Activated gamma-delta T cell treated with Interleukin-2 at 50 U/mL for 16 hours (primary cell): Measurements from ENCODE around the gene TTK.
A peak's percentile ranks its signal among the peaks of the same experiment; 100 is the strongest.

Experiments
- DNase-seq: peaks from one replicate; pipeline ENCODE4 v3.0.0-alpha.2; 2020

Gene TTK

GRCh38 chr6:80004173-80005072, at the start of gene TTK:
TSS of gene TTK (plus strand) at chr6:80004649. CDS start at chr6:80005844, 1,195 bp downstream.
- peak; percentile 90 for DNase-seq

GRCh38 chr6:79954849-79955248, 49.6 kb upstream of the TTK start:
- no peak for DNase-seq

GRCh38 chr6:79964607-79965081, 39.8 kb upstream of the TTK start:
- DNase-seq: no peak

- DNase-seq: no peak
These were observed 37.3 kb upstream of the TTK start for GRCh38 chr6:79967178-79967577.

- DNase-seq: no peak
These were observed 34.7 kb upstream of the TTK start for GRCh38 chr6:79969784-79970183.

- DNase-seq: no peak
These were observed 33.3 kb upstream of the TTK start for GRCh38 chr6:79971193-79971592.

- no peak for DNase-seq
These were observed 22.8 kb upstream of the TTK start for GRCh38 chr6:79981652-79982051.

- DNase-seq: no peak
These were observed 20.2 kb upstream of the TTK start for GRCh38 chr6:79984261-79984660.

GRCh38 chr6:79985128-79985527, 19.3 kb upstream of the TTK start:
- DNase-seq: no peak

- DNase-seq: no peak
These were observed 14.8 kb upstream of the TTK start for GRCh38 chr6:79989641-79990040.

- no peak for DNase-seq
These were observed 11.2 kb upstream of the TTK start for GRCh38 chr6:79993012-79993910.

GRCh38 chr6:79993911-79994309, 10.5 kb upstream of the TTK start:
- no peak for DNase-seq

GRCh38 chr6:79997728-79998127, 6.7 kb upstream of the TTK start:
- no peak for DNase-seq

- DNase-seq: no peak
These were observed 3.1 kb upstream of the TTK start for GRCh38 chr6:80001337-80001736.

- peak; percentile 36 for DNase-seq
These were observed 650 bp upstream of the TTK start for GRCh38 chr6:80003826-80004172.

- no peak for DNase-seq
These were observed 957 bp downstream of the TTK start for GRCh38 chr6:80005406-80005805.

- DNase-seq: no peak
These were observed 2.1 kb downstream of the TTK start for GRCh38 chr6:80006541-80006940.

- no peak for DNase-seq
These were observed 5.1 kb downstream of the TTK start for GRCh38 chr6:80009531-80009930.

GRCh38 chr6:80010288-80010687, 5.8 kb downstream of the TTK start:
- no peak for DNase-seq

GRCh38 chr6:80015839-80016435, 11.5 kb downstream of the TTK start:
- no peak for DNase-seq

- no peak for DNase-seq
These were observed 16.1 kb downstream of the TTK start for GRCh38 chr6:80020381-80021120.

GRCh38 chr6:80021131-80021530, 16.7 kb downstream of the TTK start:
- DNase-seq: no peak

GRCh38 chr6:80021591-80021990, 17.1 kb downstream of the TTK start:
- DNase-seq: no peak
